K562 (cell line): ENCODE measurements around the gene NFS1. TPM values are rescaled to one million over a fixed set of nuclear protein-coding genes. Genes with fewer than 3 reads are reported as not detected.

ENCODE experiments used
- ATAC-seq: fragments of 200-7000 bp; cut with Tn5 transposase; 3 replicates; pipeline ENCODE4 v1.9.1; 2020; ENCODE audit warnings: moderate library complexity
- BruUV-seq: library from RNA; stranded (reverse); fragments of 400-500 nt; replicated peaks from 2 replicates; lab custom pipeline; 2021; lab: Mats Ljungman, UMichigan
- CTCF ChIA-PET: fragments of 300-600 bp; formaldehyde crosslinking; extraction: SDS; loops from one replicate; lab custom pipeline; 2021; ENCODE audit warnings: low intra/inter-chr PET ratio; lab: Yijun Ruan, JAX
- POLR2A ChIA-PET: fragments of 300-600, 350-650 bp; sonication (Branson Sonifier 250); formaldehyde crosslinking; extraction: SDS; loops from one replicate; lab custom pipeline; 2021; ENCODE audit warnings: antibody characterized with exemption, inconsistent platforms; lab: Yijun Ruan, JAX
- DNase-seq, 4 experiments: peaks; one replicate each; pipeline versions ENCODE4 v3.0.0 to v3.0.0-alpha.2; 2011 to 2018; ENCODE audit warnings: low spot score in 3 of 4, mixed read lengths in 3 of 4; ENCODE audit errors: extremely low read depth in 1 of 4
- FAIRE-seq: peaks from 2 replicates; lab custom pipeline; 2011; peaks lifted over from hg19 to GRCh38; lab: Jason Lieb, UNC
- H2AFZ ChIP-seq: 2 replicates; pipeline ENCODE4 v1.6.0; 2011; ENCODE audit warnings: low read depth, low read length, control low read depth, inconsistent platforms
- H3K27ac ChIP-seq: fragments of 200-600 bp; 3 replicates; pipeline ENCODE4 v1.8.0; 2011; ENCODE audit warnings: low read depth, mild to moderate bottlenecking, control low read depth, inconsistent platforms, low read length, moderate library complexity, mixed read lengths; ENCODE audit errors: extremely low read depth
- H3K27me3 ChIP-seq, 2 experiments: fragments of 300-600 bp in 1 of 2; 2 replicates in 1 of 2; 3 replicates in 1 of 2; pipeline versions ENCODE4 v1.6.0 to v1.8.0; 2011; ENCODE audit warnings: inconsistent platforms in 2 of 2, low read length in 2 of 2, mild to moderate bottlenecking in 1 of 2, mixed read lengths in 1 of 2, moderate library complexity in 1 of 2; ENCODE audit not compliant: control insufficient read depth in 2 of 2, insufficient read depth in 2 of 2
- H3K36me3 ChIP-seq: fragments of 300-600 bp; 3 replicates; pipeline ENCODE4 v1.8.0; 2011; ENCODE audit warnings: mild to moderate bottlenecking, low read length, inconsistent platforms; ENCODE audit not compliant: control insufficient read depth, insufficient read depth
- H3K4me1 ChIP-seq, 2 experiments: fragments of 200-600 bp in 1 of 2; replicated peaks in 1 of 2; 2 replicates in 1 of 2; 3 replicates in 1 of 2; pipeline versions ENCODE4 v1.5.1 to v1.8.0; 2011; ENCODE audit warnings: inconsistent platforms in 2 of 2, low read length in 2 of 2, mild to moderate bottlenecking in 1 of 2, mixed read lengths in 1 of 2, moderate library complexity in 1 of 2; ENCODE audit not compliant: control insufficient read depth in 2 of 2, insufficient read depth in 2 of 2
- H3K4me2 ChIP-seq: 2 replicates; pipeline ENCODE4 v1.6.1; 2011; ENCODE audit warnings: low read length, control low read depth, inconsistent platforms, mixed read lengths; ENCODE audit not compliant: insufficient read depth
- H3K4me3 ChIP-seq: fragments of 200-600 bp; sonication (generic), shearing (Covaris generic); 2 replicates; pipeline ENCODE4 v1.5.1; 2016; ENCODE audit warnings: control low read depth, inconsistent platforms
- H3K79me2 ChIP-seq: fragments of 200-600 bp; 3 replicates; pipeline ENCODE4 v1.8.0; 2011; ENCODE audit warnings: low read length, inconsistent platforms; ENCODE audit not compliant: control insufficient read depth, insufficient read depth
- H3K9ac ChIP-seq, 2 experiments: 2 replicates each; pipeline versions ENCODE4 v1.6.0 to v1.6.1; 2011; ENCODE audit warnings: low read depth in 2 of 2, low read length in 2 of 2, control low read depth in 1 of 2, inconsistent platforms in 1 of 2, mild to moderate bottlenecking in 1 of 2, mixed read lengths in 1 of 2; ENCODE audit not compliant: insufficient read depth in 1 of 2
- H3K9me1 ChIP-seq: one replicate; pipeline ENCODE4 v1.6.0; 2011; ENCODE audit warnings: inconsistent platforms, mild to moderate bottlenecking, low read length, moderate library complexity; ENCODE audit not compliant: control insufficient read depth, insufficient read depth
- H3K9me3 ChIP-seq: replicated peaks from 2 replicates; pipeline ENCODE4 v1.5.1; 2011; ENCODE audit warnings: low read depth, low read length, inconsistent platforms; ENCODE audit not compliant: control insufficient read depth, insufficient read depth
- H4K20me1 ChIP-seq: replicated peaks from 2 replicates; pipeline ENCODE4 v1.6.1; 2011; ENCODE audit warnings: low read length, inconsistent platforms, mixed read lengths; ENCODE audit not compliant: control insufficient read depth, insufficient read depth
- BDP1 ChIP-seq: IDR thresholded peaks from 3 replicates; pipeline ENCODE4 v1.6.1; 2011; ENCODE audit not compliant: insufficient read length, insufficient read depth
- BRD9 ChIP-seq: fragments of 450-650 bp; IDR thresholded peaks from 2 replicates; pipeline ENCODE4 v1.6.1; 2018; ENCODE audit warnings: low read depth; ENCODE audit not compliant: partially characterized antibody
- E2F5 ChIP-seq: sonication (generic); formaldehyde crosslinking; IDR thresholded peaks from 2 replicates; pipeline ENCODE4 v1.8.0; 2022; ENCODE audit warnings: mild to moderate bottlenecking, missing genetic modification reagents
- ELF4 ChIP-seq: fragments of 450-650 bp; formaldehyde crosslinking; IDR thresholded peaks from 2 replicates; pipeline ENCODE4 v1.4.0; 2022; ENCODE audit warnings: missing genetic modification characterization
- HDAC1 ChIP-seq, 2 experiments: fragments of 450-650 bp; IDR thresholded peaks; 2 replicates each; pipeline ENCODE4 v1.6.1; 2016 to 2017; ENCODE audit warnings: inconsistent platforms in 1 of 2, mild to moderate bottlenecking in 1 of 2, moderate library complexity in 1 of 2
- HDAC2 ChIP-seq: fragments of 450-650 bp; IDR thresholded peaks from 2 replicates; pipeline ENCODE4 v1.6.1; 2016; ENCODE audit warnings: mild to moderate bottlenecking
- L3MBTL2 ChIP-seq: fragments of 450-650 bp; IDR thresholded peaks from 2 replicates; pipeline ENCODE4 v1.6.1; 2016; ENCODE audit warnings: mild to moderate bottlenecking, moderate library complexity
- MYC ChIP-seq, 2 experiments: fragments of 250-450 bp in 1 of 2; sonication (Bioruptor Pico) in 1 of 2; IDR thresholded peaks; 2 replicates each; pipeline versions ENCODE4 v1.5.1 to v1.6.1; 2012 to 2021; ENCODE audit warnings: low read depth in 2 of 2, borderline replicate concordance in 1 of 2, improper control_type of control experiment in 1 of 2, low read length in 1 of 2, mild to moderate bottlenecking in 1 of 2, moderate library complexity in 1 of 2
- POLR2AphosphoS5 ChIP-seq: IDR thresholded peaks from 2 replicates; pipeline ENCODE4 v1.6.1; 2011; ENCODE audit warnings: mild to moderate bottlenecking, low read depth, low read length, moderate library complexity; ENCODE audit not compliant: control insufficient read depth, insufficient read depth
- SAP30 ChIP-seq: fragments of 200-600 bp; sonication (generic); IDR thresholded peaks from 2 replicates; pipeline ENCODE4 v1.6.1; 2012; ENCODE audit warnings: borderline replicate concordance, low read depth, mild to moderate bottlenecking, moderate library complexity, low read length, control low read depth, inconsistent platforms; ENCODE audit not compliant: insufficient read depth, poor library complexity, severe bottlenecking
- SIN3A ChIP-seq, 2 experiments: fragments of 150-350 bp in 1 of 2; IDR thresholded peaks; 2 replicates each; pipeline ENCODE4 v1.6.1; 2011 to 2016; ENCODE audit warnings: borderline replicate concordance in 2 of 2, low read depth in 2 of 2, low read length in 2 of 2, mild to moderate bottlenecking in 2 of 2, moderate library complexity in 2 of 2; ENCODE audit not compliant: control insufficient read depth in 1 of 2
- SLC30A9 ChIP-seq: fragments of 250-450 bp; sonication (Bioruptor Pico); IDR thresholded peaks from 2 replicates; pipeline ENCODE4 v1.8.0; 2022; ENCODE audit warnings: mild to moderate bottlenecking, moderate library complexity
- SNRNP70 ChIP-seq: fragments of 200-400 bp; formaldehyde crosslinking; optimal IDR thresholded peaks from 2 replicates; pipeline ENCODE3; 2017; ENCODE audit warnings: low read depth, low read length
- TARDBP ChIP-seq: fragments of 450-650 bp; IDR thresholded peaks from 2 replicates; pipeline ENCODE4 v1.6.1; 2016
- TFAM ChIP-seq: fragments of 250-450 bp; sonication (Bioruptor Pico); conservative IDR thresholded peaks from 2 replicates; pipeline ENCODE4 v1.5.0; 2021; ENCODE audit warnings: mild to moderate bottlenecking, moderate library complexity
- WGBS: fragments of 100-300 bp; shearing (Covaris generic); methylation state at CpG from one replicate; pipeline ENCODE4 v1.1.6; 2016; ENCODE audit warnings: low coverage, mixed read lengths; ENCODE audit not compliant: insufficient coverage; ENCODE audit errors: missing lambda C conversion rate; 5-methylcytosine and 5-hydroxymethylcytosine counted together
- in situ Hi-C: fragments of 300-500 bp; cut with MboI; formaldehyde crosslinking; loops from 4 replicates; pipeline ENCODE4 v1.15.0; 2018; ENCODE audit warnings: inconsistent platforms, mixed read lengths
- intact Hi-C: fragments of 100-400 bp; cut with micrococcal nuclease; formaldehyde crosslinking; loops from 2 replicates; pipeline ENCODE4 v1.14.2; 2022
- polyA plus RNA-seq, 8 experiments: library from polyadenylated mRNA; depleted of rRNA in 4 of 8; stranded (reverse) in 5 of 8; unstranded in 3 of 8; fragments of >200 nt; fragmentation: Nextera tagmentation in 2 of 8; fragmentation: Illumina TruSeq in 1 of 8; extraction: Ambion mirVana in 2 of 8; extraction: Trizol in 1 of 8; gene quantifications; 2 replicates each; pipeline versions ENCODE4 v1.2.1 to v1.2.3, GENCODE V29; 2011 to 2014; ENCODE audit warnings: inconsistent platforms in 1 of 8, missing spikeins in 1 of 8
- total RNA-seq, 7 experiments: library from RNA; depleted of rRNA in 6 of 7; stranded (reverse); fragments of >200 nt in 6 of 7; fragmentation: Illumina TruSeq in 2 of 7; extraction: Trizol in 2 of 7; gene quantifications; 2 replicates each; pipeline versions ENCODE4 v1.2.1 to v1.2.3, GENCODE V29; 2011 to 2021; ENCODE audit warnings: low replicate concordance in 1 of 7
- TF ChIP-seq, protein P1 (sequence below): conservative IDR thresholded peaks from 2 replicates; pipeline ENCODE4 v1.6.1; 2011; ENCODE audit warnings: low read depth, mild to moderate bottlenecking, low read length; ENCODE audit not compliant: control insufficient read depth
- TF ChIP-seq, protein P2 (sequence below): fragments of 450-650 bp; IDR thresholded peaks from 2 replicates; pipeline ENCODE4 v1.6.1; 2016

The NFS1 gene
- total and polyA plus RNA-seq, 9 of the 15 experiments (the other 6 are each of a cell fraction or from before 2014, with no cell fraction given), result 11.5 to 84.8 (median 47.1) TPM

DNA sequence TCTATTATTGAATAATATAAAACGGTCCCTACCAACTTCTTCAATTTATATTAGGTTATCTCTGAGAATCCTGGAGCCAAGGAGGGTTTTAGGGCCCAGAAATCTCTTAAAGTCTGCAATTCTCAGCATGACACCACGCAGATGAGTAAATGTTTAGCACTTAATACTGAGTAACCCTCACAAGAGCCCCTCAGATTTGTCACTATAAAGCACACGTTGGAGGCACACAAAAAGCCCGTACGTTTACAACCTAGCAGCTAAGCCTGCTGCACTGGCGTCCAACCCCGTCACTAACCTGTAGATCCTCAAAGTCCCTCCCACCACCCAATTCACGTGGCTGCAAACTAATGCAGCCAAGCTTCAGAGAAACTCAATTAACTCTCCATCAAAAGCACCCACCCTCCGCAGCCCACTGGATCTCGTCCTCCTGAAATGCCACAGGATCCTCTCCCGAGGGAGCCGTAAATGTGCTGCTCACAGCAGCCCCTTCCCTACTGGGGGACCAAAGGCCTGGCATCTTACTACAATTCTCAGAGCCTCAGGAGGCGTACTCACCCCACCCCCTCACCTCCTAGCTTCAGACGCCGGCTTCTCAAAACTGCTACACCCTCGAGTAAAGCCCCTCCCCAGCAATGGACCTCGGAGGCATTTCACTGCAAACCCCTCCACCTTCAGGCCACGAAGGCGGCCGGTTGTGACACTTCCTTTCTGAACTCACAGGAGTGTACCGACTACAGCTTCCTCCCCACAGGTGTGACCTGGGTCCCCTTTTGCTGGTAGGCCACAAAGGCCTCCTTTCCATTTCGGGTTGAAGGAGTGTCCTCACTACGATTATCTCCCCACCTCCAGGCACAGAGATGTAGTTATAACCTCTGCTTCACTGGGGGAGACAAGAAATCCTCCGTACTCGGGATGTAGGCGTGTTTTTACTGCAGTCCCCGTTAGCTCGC, 35.4 kb downstream of the NFS1 start:
- Histone ChIP-seq H3K4me2 (peak overlapping the region; percentile 89), H3K36me3 (peaks cover 9% of the 10 kb centered on the region; the same call in 2 of the 3 replicates), H2AFZ (peak overlapping the region; percentile 96), H3K4me3 (peak overlapping the region; percentile 57), H3K27ac (peak overlapping the region; percentile 98), H3K9ac (peak overlapping the region; percentile 92 to 100), H3K4me1 (peaks cover 17 to 24% of the 10 kb centered on the region in 2 experiments; a peak in 4 of 5 replicates), H3K9me3 (no peaks in the 10 kb centered on the region), H4K20me1 (peaks cover 41% of the 10 kb centered on the region), H3K9me1 (no peaks in the 10 kb centered on the region), H3K79me2 (peaks cover 64% of the 10 kb centered on the region), H3K27me3 (no peaks in the 10 kb centered on the region)
- CTCF ChIA-PET, result no interaction called here
- intact Hi-C loops (loop anchor here (5.0 kb wide), 1 partner anchor 46 kb away; the partner anchor contains the start of gene SPAG4), in situ Hi-C loops (no loop called here)
- FAIRE-seq (peak; percentile 67), DNase-seq (peak; percentile 32 to 68 (median 52)), ATAC-seq (peak; percentile 65)
- no TSS peak for BruUV-seq
- POLR2A ChIA-PET, result interaction anchor here (0.6 to 2.9 kb wide), 15 partner anchors 9 to 1133 kb away, joined by 3 to 26 read pairs (median 4); partner anchors contain the start of genes ERGIC3, PHF20, RBM39 and SPAG4
- WGBS, result 0% methylated on average over 28 of the region's 28 CpGs
- peak; percentile 75 for TF ChIP-seq SAP30
- peak in 1 of 2 experiments; percentile 20; a peak in 1 of 4 replicates for TF ChIP-seq SIN3A (IDR thresholded peaks at IDR 0.05; ENCODE audit: borderline replicate concordance in 2 of 2, control insufficient read depth in 1 of 2, low read depth in 2 of 2, low read length in 2 of 2)
- TF ChIP-seq HDAC2, result peak; percentile 68
- no peak for TF ChIP-seq BDP1
- TF ChIP-seq POLR2AphosphoS5, result peak; percentile 46; the same call in 1 of the 2 replicates
- TF ChIP-seq E2F5 (CRISPR knock-in tag), result no peak
- TF ChIP-seq ELF4, result no peak
- no peak for TF ChIP-seq MYC (IDR thresholded peaks at IDR 0.05; ENCODE audit: low read depth, low read length)
- no peak for TF ChIP-seq MYC (CRISPR knock-in tag; IDR thresholded peaks at IDR 0.05; ENCODE audit: borderline replicate concordance, low read depth)
- TF ChIP-seq, protein P1, sequence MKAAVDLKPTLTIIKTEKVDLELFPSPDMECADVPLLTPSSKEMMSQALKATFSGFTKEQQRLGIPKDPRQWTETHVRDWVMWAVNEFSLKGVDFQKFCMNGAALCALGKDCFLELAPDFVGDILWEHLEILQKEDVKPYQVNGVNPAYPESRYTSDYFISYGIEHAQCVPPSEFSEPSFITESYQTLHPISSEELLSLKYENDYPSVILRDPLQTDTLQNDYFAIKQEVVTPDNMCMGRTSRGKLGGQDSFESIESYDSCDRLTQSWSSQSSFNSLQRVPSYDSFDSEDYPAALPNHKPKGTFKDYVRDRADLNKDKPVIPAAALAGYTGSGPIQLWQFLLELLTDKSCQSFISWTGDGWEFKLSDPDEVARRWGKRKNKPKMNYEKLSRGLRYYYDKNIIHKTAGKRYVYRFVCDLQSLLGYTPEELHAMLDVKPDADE, result no peak
- TF ChIP-seq BRD9, result peak; percentile 17
- TF ChIP-seq, protein P2, sequence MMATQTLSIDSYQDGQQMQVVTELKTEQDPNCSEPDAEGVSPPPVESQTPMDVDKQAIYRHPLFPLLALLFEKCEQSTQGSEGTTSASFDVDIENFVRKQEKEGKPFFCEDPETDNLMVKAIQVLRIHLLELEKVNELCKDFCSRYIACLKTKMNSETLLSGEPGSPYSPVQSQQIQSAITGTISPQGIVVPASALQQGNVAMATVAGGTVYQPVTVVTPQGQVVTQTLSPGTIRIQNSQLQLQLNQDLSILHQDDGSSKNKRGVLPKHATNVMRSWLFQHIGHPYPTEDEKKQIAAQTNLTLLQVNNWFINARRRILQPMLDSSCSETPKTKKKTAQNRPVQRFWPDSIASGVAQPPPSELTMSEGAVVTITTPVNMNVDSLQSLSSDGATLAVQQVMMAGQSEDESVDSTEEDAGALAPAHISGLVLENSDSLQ, result peak; percentile 41; the same call in 1 of the 2 replicates
- no peak for TF ChIP-seq TARDBP
- peak in 1 of 2 experiments; percentile 81; a peak in 2 of 4 replicates for TF ChIP-seq HDAC1 (IDR thresholded peaks at IDR 0.05)
- no peak for TF ChIP-seq TFAM (CRISPR knock-in tag)
- TF ChIP-seq SLC30A9, result no peak
- peak; percentile 38; the same call in 1 of the 2 replicates for TF ChIP-seq L3MBTL2
- TF ChIP-seq SNRNP70, result no peak
